A549 (cell line): ENCODE measurements around the gene VANGL1. TPM values are rescaled to one million over a fixed set of nuclear protein-coding genes. Genes with fewer than 3 reads are reported as not detected.

Source experiments
- ATAC-seq, 2 experiments: fragments of 200-7000 bp in 1 of 2; fragments of >200 bp in 1 of 2; cut with Nextera tagmentation in 1 of 2; cut with Tn5 transposase in 1 of 2; 3 replicates each; pipeline versions ENCODE4 v1.8.0 to v1.9.1; 2018 to 2020; ENCODE audit warnings: mild to moderate bottlenecking in 1 of 2, moderate library complexity in 1 of 2
- CTCF ChIA-PET: fragments of 300-600 bp; sonication (Branson Sonifier 250); formaldehyde crosslinking; extraction: SDS; loops from one replicate; lab custom pipeline; 2021; ENCODE audit warnings: antibody characterized with exemption, inconsistent platforms; lab: Yijun Ruan, JAX
- POLR2A ChIA-PET: fragments of 350-600 bp; formaldehyde crosslinking; extraction: SDS; loops from one replicate; lab custom pipeline; 2021; ENCODE audit warnings: antibody characterized with exemption, inconsistent platforms; lab: Yijun Ruan, JAX
- DNase-seq, 2 experiments: peaks; one replicate each; pipeline versions ENCODE4 v3.0.0 to v3.0.0-alpha.2; 2011 to 2016; ENCODE audit warnings: low read depth in 1 of 2, low spot score in 1 of 2
- FAIRE-seq: peaks from 2 replicates; lab custom pipeline; 2011; peaks lifted over from hg19 to GRCh38; lab: Jason Lieb, UNC
- H3K27ac ChIP-seq, 2 experiments: fragments of >200 bp; sonication (Bioruptor Twin); formaldehyde crosslinking; 3 replicates each; pipeline ENCODE4 v1.5.1; 2016 to 2017
- H3K4me1 ChIP-seq: fragments of >200 bp; sonication (Bioruptor Twin); formaldehyde crosslinking; 3 replicates; pipeline ENCODE4 v1.6.1; 2016
- H3K4me2 ChIP-seq: fragments of >200 bp; sonication (Bioruptor Twin); formaldehyde crosslinking; 3 replicates; pipeline ENCODE4 v1.6.1; 2016
- H3K4me3 ChIP-seq: fragments of >200 bp; sonication (Bioruptor Twin); formaldehyde crosslinking; 3 replicates; pipeline ENCODE4 v1.5.1; 2016
- H3K9me3 ChIP-seq: fragments of >200 bp; sonication (Bioruptor Twin); formaldehyde crosslinking; 3 replicates; pipeline ENCODE4 v1.6.1; 2016
- ATOH8 ChIP-seq: fragments of 250-450 bp; sonication (Bioruptor Pico); IDR thresholded peaks from 2 replicates; pipeline ENCODE4 v1.5.0; 2020; ENCODE audit warnings: low read depth, mild to moderate bottlenecking, moderate library complexity
- BHLHE40 ChIP-seq: IDR thresholded peaks from 2 replicates; pipeline ENCODE4 v1.6.1; 2012; ENCODE audit warnings: low read depth, low read length, inconsistent platforms
- CBX2 ChIP-seq: fragments of 200-600 bp; sonication (generic); IDR thresholded peaks from 2 replicates; pipeline ENCODE4 v1.6.1; 2016; ENCODE audit warnings: low read depth, mild to moderate bottlenecking, borderline replicate concordance
- CBX8 ChIP-seq: fragments of 200-600 bp; sonication (generic); IDR thresholded peaks from 2 replicates; pipeline ENCODE4 v1.6.1; 2016
- CHD4 ChIP-seq: fragments of 200-600 bp; sonication (generic); IDR thresholded peaks from 2 replicates; pipeline ENCODE4 v1.6.1; 2016; ENCODE audit warnings: antibody characterized with exemption, mild to moderate bottlenecking, borderline replicate concordance
- CTCF ChIP-seq: fragments of >200 bp; sonication (Bioruptor Twin); formaldehyde crosslinking; IDR thresholded peaks from 3 replicates; pipeline ENCODE4 v1.5.1; 2016
- EHF ChIP-seq: fragments of 250-450 bp; sonication (Bioruptor Pico); IDR thresholded peaks from 2 replicates; pipeline ENCODE4 v1.5.0; 2020; ENCODE audit warnings: mild to moderate bottlenecking
- EHMT2 ChIP-seq: fragments of 200-600 bp; sonication (generic); IDR thresholded peaks from 2 replicates; pipeline ENCODE4 v1.6.1; 2016; ENCODE audit warnings: antibody characterized with exemption, low read depth, mild to moderate bottlenecking, moderate library complexity
- EP300 ChIP-seq, 2 experiments: fragments of >200 bp; sonication (Bioruptor Twin); formaldehyde crosslinking; IDR thresholded peaks; 2 replicates in 1 of 2; 3 replicates in 1 of 2; pipeline ENCODE4 v1.6.1; 2016 to 2017
- ESRRA ChIP-seq: fragments of 150-350 bp; IDR thresholded peaks from 2 replicates; pipeline ENCODE4 v1.6.1; 2014; ENCODE audit warnings: mild to moderate bottlenecking, low read length, borderline replicate concordance
- FOSB ChIP-seq: fragments of 250-450 bp; sonication (Bioruptor Pico); IDR thresholded peaks from 2 replicates; pipeline ENCODE4 v1.5.0; 2020; ENCODE audit warnings: mild to moderate bottlenecking, moderate library complexity
- FOXS1 ChIP-seq: fragments of 250-450 bp; sonication (Bioruptor Pico); IDR thresholded peaks from 2 replicates; pipeline ENCODE4 v1.5.0; 2020; ENCODE audit warnings: mild to moderate bottlenecking, moderate library complexity
- GATA3 ChIP-seq: IDR thresholded peaks from 2 replicates; pipeline ENCODE4 v1.6.1; 2012; ENCODE audit warnings: borderline replicate concordance
- HEYL ChIP-seq: fragments of 250-450 bp; sonication (Bioruptor Pico); IDR thresholded peaks from 2 replicates; pipeline ENCODE4 v1.8.0; 2021; ENCODE audit warnings: mild to moderate bottlenecking, moderate library complexity
- JUN ChIP-seq, 2 experiments: fragments of >200 bp; sonication (Bioruptor Twin); formaldehyde crosslinking; IDR thresholded peaks; 2 replicates in 1 of 2; 3 replicates in 1 of 2; pipeline ENCODE4 v1.6.1; 2016 to 2017
- JUNB ChIP-seq: fragments of >200 bp; sonication (Bioruptor Twin); formaldehyde crosslinking; IDR thresholded peaks from 2 replicates; pipeline ENCODE4 v1.6.1; 2016
- KDM1A ChIP-seq: fragments of 200-600 bp; sonication (generic); IDR thresholded peaks from 2 replicates; pipeline ENCODE4 v1.6.1; 2016; ENCODE audit warnings: low read depth, mild to moderate bottlenecking
- MAX ChIP-seq: IDR thresholded peaks from 2 replicates; pipeline ENCODE4 v1.6.1; 2012
- MYC ChIP-seq: IDR thresholded peaks from 2 replicates; pipeline ENCODE4 v1.6.1; 2012; ENCODE audit warnings: mild to moderate bottlenecking, inconsistent platforms, low read length, improper control_type of control experiment, borderline replicate concordance
- NR3C1 ChIP-seq: fragments of >200 bp; sonication (Bioruptor Twin); formaldehyde crosslinking; IDR thresholded peaks from 3 replicates; pipeline ENCODE4 v1.6.1; 2017
- PBX3 ChIP-seq: IDR thresholded peaks from 2 replicates; pipeline ENCODE4 v1.6.1; 2012
- POLR2AphosphoS2 ChIP-seq: conservative IDR thresholded peaks from 2 replicates; pipeline ENCODE4 v1.6.1; 2012; ENCODE audit warnings: low read length, improper control_type of control experiment, inconsistent platforms
- RARB ChIP-seq: fragments of 250-450 bp; sonication (Bioruptor Pico); IDR thresholded peaks from 2 replicates; pipeline ENCODE4 v1.8.0; 2021; ENCODE audit warnings: mild to moderate bottlenecking, moderate library complexity
- RCOR1 ChIP-seq: fragments of 150-350 bp; IDR thresholded peaks from 2 replicates; pipeline ENCODE4 v1.6.1; 2014; ENCODE audit warnings: antibody characterized with exemption, low read length, low read depth
- RNF2 ChIP-seq: fragments of 200-600 bp; sonication (generic); IDR thresholded peaks from 2 replicates; pipeline ENCODE4 v1.6.1; 2016; ENCODE audit warnings: low read depth, mild to moderate bottlenecking, antibody characterized with exemption, moderate library complexity, borderline replicate concordance
- TFCP2L1 ChIP-seq: fragments of 250-450 bp; sonication (Bioruptor Pico); IDR thresholded peaks from 2 replicates; pipeline ENCODE4 v1.5.0; 2021; ENCODE audit warnings: mild to moderate bottlenecking
- TP53 ChIP-seq: fragments of 250-450 bp; sonication (Bioruptor Pico); IDR thresholded peaks from 2 replicates; pipeline ENCODE4 v1.5.0; 2021; ENCODE audit warnings: mild to moderate bottlenecking, moderate library complexity
- ZC3H11A ChIP-seq: fragments of 450-650 bp; IDR thresholded peaks from 2 replicates; pipeline ENCODE4 v1.6.1; 2014; ENCODE audit warnings: antibody characterized with exemption, mild to moderate bottlenecking
- ZFP36 ChIP-seq: fragments of 450-650 bp; IDR thresholded peaks from 2 replicates; pipeline ENCODE4 v1.6.1; 2014; ENCODE audit warnings: borderline replicate concordance; ENCODE audit not compliant: partially characterized antibody
- ZNF302 ChIP-seq: fragments of 250-450 bp; sonication (Bioruptor Pico); IDR thresholded peaks from 2 replicates; pipeline ENCODE4 v1.9.0; 2021; ENCODE audit warnings: inconsistent platforms, mild to moderate bottlenecking, moderate library complexity
- ZSCAN20 ChIP-seq: fragments of 250-450 bp; sonication (Bioruptor Pico); IDR thresholded peaks from 2 replicates; pipeline ENCODE4 v1.8.0; 2022; ENCODE audit warnings: mild to moderate bottlenecking, moderate library complexity
- WGBS: methylation state at CpG from one replicate; pipeline ENCODE4 v1.1.6; 2017; ENCODE audit errors: missing lambda C conversion rate; 5-methylcytosine and 5-hydroxymethylcytosine counted together
- polyA plus RNA-seq, 4 experiments: library from polyadenylated mRNA; depleted of rRNA in 3 of 4; stranded (reverse); fragments of >200 nt; fragmentation: RNase III in 1 of 4; extraction: RNeasy Plus Mini Kit Qiagen cat#74134 plus additional on column Dnase treatment in 1 of 4; gene quantifications; 2 replicates in 3 of 4; 3 replicates in 1 of 4; pipeline ENCODE4 v1.2.3, GENCODE V29; 2011 to 2017

The VANGL1 gene
- polyA plus RNA-seq, 2 of the 4 experiments (the other 2 are of a cell fraction) = 11.0 to 11.5 TPM

- 0 out of 3 replicates have a peak, but pooled peaks have one; percentile 11 for TF ChIP-seq CTCF
- TF ChIP-seq, all 56 proteins: peak for 7
Observed at GRCh38 chr1:115642168-115643072, 650 bp downstream of the VANGL1 start (continued).

- peaks cover 3% of the 10 kb centered on the region; the same call in 2 of the 3 replicates for H3K9me3 ChIP-seq
Observed at GRCh38 chr1:115643225-115643624, 1.5 kb downstream of the VANGL1 start.

GRCh38 chr1:115643666-115644065, 1.9 kb downstream of the VANGL1 start:
- ChIA-PET CTCF (interaction anchor here (1.0 to 2.6 kb wide), 5 partner anchors 19 to 495 kb away, joined by 3 to 10 read pairs (median 4); no protein-coding TSS in a partner anchor), POLR2A (no interaction called here)
- no peak for FAIRE-seq
- peaks cover 21% of the 10 kb centered on the region for H3K4me1 ChIP-seq
- TF ChIP-seq EHMT2 = no peak
- TF ChIP-seq ZSCAN20 (CRISPR knock-in tag) = no peak
- TF ChIP-seq HEYL (CRISPR knock-in tag) = no peak
- TF ChIP-seq EHF = no peak
- TF ChIP-seq TFCP2L1 (CRISPR knock-in tag) = no peak
- TF ChIP-seq RCOR1 = no peak
- TF ChIP-seq MAX = no peak
- TF ChIP-seq RARB (CRISPR knock-in tag) = no peak
- TF ChIP-seq ZNF302 (CRISPR knock-in tag) = no peak
- no peak for TF ChIP-seq CBX8
- TF ChIP-seq ATOH8 = no peak
- TF ChIP-seq KDM1A = no peak
- no peak for TF ChIP-seq MYC
- no peak for TF ChIP-seq TP53 (CRISPR knock-in tag)
- TF ChIP-seq ZFP36 = no peak
- TF ChIP-seq ESRRA = no peak
- TF ChIP-seq ZC3H11A = no peak
- no peak for TF ChIP-seq BHLHE40
- no peak for TF ChIP-seq NR3C1
- TF ChIP-seq JUN (IDR thresholded peaks at IDR 0.05) = no peak
- TF ChIP-seq, all 56 proteins: peak for 0
- Histone ChIP-seq H3K9me3 (peaks cover 3% of the 10 kb centered on the region; the same call in 2 of the 3 replicates), H3K27ac (no peak overlapping the region), H3K4me2 (peak overlapping the region; percentile 96), H3K4me3 (no peak overlapping the region; the same call in 2 of the 3 replicates)
- 94% methylated on average over 1 of the region's 1 CpG for WGBS
- DNase-seq (no peak), ATAC-seq (no peak)

More at GRCh38 chr1:115643225-115643624, 1.5 kb downstream of the VANGL1 start:
- TF ChIP-seq FOXS1 (CRISPR knock-in tag) = no peak
- no peak for TF ChIP-seq CBX2
- no peak for TF ChIP-seq MAX
- TF ChIP-seq BHLHE40 = no peak
- TF ChIP-seq GATA3 = no peak
- no peak for TF ChIP-seq FOSB (CRISPR knock-in tag)
- TF ChIP-seq NR3C1 = no peak
- no peak for TF ChIP-seq PBX3
- TF ChIP-seq EP300 (IDR thresholded peaks at IDR 0.05) = no peak
- no peak for TF ChIP-seq RNF2
- TF ChIP-seq ZSCAN20 (CRISPR knock-in tag) = no peak
- no peak for TF ChIP-seq JUN (IDR thresholded peaks at IDR 0.05)
- TF ChIP-seq JUNB = no peak
- no peak for TF ChIP-seq CHD4
- TF ChIP-seq POLR2AphosphoS2 = no peak
- POLR2A ChIA-PET = no interaction called here
- no peak for ATAC-seq
- FAIRE-seq = no peak
- CTCF ChIA-PET = interaction anchor here (0.6 to 2.6 kb wide), 8 partner anchors 10 to 496 kb away, joined by 3 to 10 read pairs (median 3); no protein-coding TSS in a partner anchor
- H3K27ac ChIP-seq = peak overlapping the region; percentile 90 to 96; a peak in 4 of 6 replicates
- peak overlapping the region; percentile 96 for H3K4me3 ChIP-seq
- peak overlapping the region; percentile 96 for H3K4me2 ChIP-seq
- DNase-seq = no peak
- H3K4me1 ChIP-seq = peaks cover 19% of the 10 kb centered on the region
- 42% methylated on average over 4 of the region's 4 CpGs for WGBS
